Lower lobe of right lung (tissue), 2 donors: Measurements from ENCODE around the gene MRPL34. TPM values are rescaled to one million over a fixed set of nuclear protein-coding genes. Genes with fewer than 3 reads are reported as not detected.
A peak's percentile ranks its signal among the peaks of the same experiment; 100 is the strongest.

Source experiments
- ATAC-seq, 2 donors: fragments of 200-7000 bp; cut with Tn5 transposase; one replicate each; pipeline ENCODE4 v1.9.1; 2020 to 2022; ENCODE audit warnings: mild to moderate bottlenecking in 2 of 2, moderate library complexity in 2 of 2
- DNase-seq: peaks from one replicate; pipeline ENCODE4 v3.0.0-alpha.2; 2020
- H3K27ac ChIP-seq: fragments of 200-600 bp; one replicate; pipeline ENCODE4 v1.8.0; 2022
- H3K27me3 ChIP-seq: fragments of 200-600 bp; one replicate; pipeline ENCODE4 v1.8.0; 2022; ENCODE audit warnings: low read depth
- H3K36me3 ChIP-seq: fragments of 200-600 bp; one replicate; pipeline ENCODE4 v1.8.0; 2022; ENCODE audit warnings: mild to moderate bottlenecking
- H3K4me1 ChIP-seq: fragments of 200-600 bp; one replicate; pipeline ENCODE4 v1.8.0; 2022
- H3K4me3 ChIP-seq: fragments of 200-600 bp; one replicate; pipeline ENCODE4 v1.8.0; 2022; ENCODE audit warnings: mild to moderate bottlenecking
- H3K9me3 ChIP-seq: fragments of 200-600 bp; one replicate; pipeline ENCODE4 v1.8.0; 2022
- intact Hi-C: fragments of 100-400 bp; cut with DNase I; formaldehyde crosslinking; loops from one replicate; pipeline ENCODE4 v1.11.0; 2022
- total RNA-seq: library from RNA; stranded (reverse); fragmentation: NEBNext Ultra II Directional; extraction: Animal tissue kit (Norgen Biotek cat#: 25700); gene quantifications from one replicate; pipeline ENCODE4 v1.2.1, GENCODE V29; 2021
- TF ChIP-seq, protein P1 (sequence below): fragments of 200-600 bp; IDR thresholded peaks from one replicate; pipeline ENCODE4 v1.8.0; 2022; ENCODE audit warnings: antibody characterized with exemption, mild to moderate bottlenecking
- donor health status: DM: no; HTN: yes; CAD: no; lungs with severe emphysema.

The MRPL34 gene
- total RNA-seq, 1 donor from 2014 or later, result 68.3 TPM

DNA sequence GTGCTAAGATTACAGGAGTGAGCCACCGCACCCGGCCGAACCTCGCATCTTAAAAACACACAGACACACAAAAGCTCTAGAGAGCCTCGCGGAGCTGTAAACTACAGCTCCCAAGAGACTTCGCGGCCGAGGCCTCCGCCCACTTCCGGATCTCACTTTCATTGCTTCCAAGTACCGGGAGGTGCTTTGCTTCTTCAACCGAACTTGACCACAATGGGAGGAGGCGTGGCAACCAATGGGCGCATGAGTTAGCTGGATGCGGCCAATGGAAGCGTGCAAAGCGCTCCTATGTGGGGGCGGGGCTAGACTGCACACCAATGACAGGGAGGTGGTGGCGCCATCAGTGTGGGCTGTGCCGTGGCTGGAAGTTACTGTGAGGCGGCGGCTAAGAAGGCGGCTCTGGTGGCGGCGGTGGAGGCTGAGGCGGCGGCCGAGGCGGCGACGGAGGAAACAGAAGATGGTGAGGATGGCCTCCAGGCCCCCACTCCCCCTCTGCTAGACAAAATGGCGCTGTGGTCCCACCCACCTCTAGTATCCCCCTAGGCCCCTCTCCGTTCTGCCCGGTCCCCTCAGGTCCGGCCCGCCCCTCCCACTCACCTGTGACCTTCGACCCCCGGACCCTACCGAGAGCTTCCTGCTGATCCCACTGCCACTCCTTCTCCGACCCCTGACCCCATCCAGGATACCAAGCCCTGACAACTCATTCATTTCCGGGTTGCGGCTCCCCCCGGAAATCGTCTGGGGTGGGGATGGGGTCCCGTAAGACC lies 3.7 kb downstream of the MRPL34 start, which contains the start of gene DDA1:
DDA1 (plus strand) TSS at position 366 of the 767 bp plus-strand sequence; CDS start at position 458, 92 bp downstream.
- Histone ChIP-seq H3K27me3 (no peaks in the 10 kb centered on the region), H3K36me3 (peaks cover 10% of the 10 kb centered on the region), H3K4me1 (peaks cover 48% of the 10 kb centered on the region), H3K9me3 (no peaks in the 10 kb centered on the region), H3K4me3 (peak within 1 kb of the TSS; percentile 80), H3K27ac (peak within 1 kb of the TSS; percentile 80)
- DNase-seq (peak; percentile 100), ATAC-seq (peak; percentile 90 to 91)
- TF ChIP-seq, protein P1, sequence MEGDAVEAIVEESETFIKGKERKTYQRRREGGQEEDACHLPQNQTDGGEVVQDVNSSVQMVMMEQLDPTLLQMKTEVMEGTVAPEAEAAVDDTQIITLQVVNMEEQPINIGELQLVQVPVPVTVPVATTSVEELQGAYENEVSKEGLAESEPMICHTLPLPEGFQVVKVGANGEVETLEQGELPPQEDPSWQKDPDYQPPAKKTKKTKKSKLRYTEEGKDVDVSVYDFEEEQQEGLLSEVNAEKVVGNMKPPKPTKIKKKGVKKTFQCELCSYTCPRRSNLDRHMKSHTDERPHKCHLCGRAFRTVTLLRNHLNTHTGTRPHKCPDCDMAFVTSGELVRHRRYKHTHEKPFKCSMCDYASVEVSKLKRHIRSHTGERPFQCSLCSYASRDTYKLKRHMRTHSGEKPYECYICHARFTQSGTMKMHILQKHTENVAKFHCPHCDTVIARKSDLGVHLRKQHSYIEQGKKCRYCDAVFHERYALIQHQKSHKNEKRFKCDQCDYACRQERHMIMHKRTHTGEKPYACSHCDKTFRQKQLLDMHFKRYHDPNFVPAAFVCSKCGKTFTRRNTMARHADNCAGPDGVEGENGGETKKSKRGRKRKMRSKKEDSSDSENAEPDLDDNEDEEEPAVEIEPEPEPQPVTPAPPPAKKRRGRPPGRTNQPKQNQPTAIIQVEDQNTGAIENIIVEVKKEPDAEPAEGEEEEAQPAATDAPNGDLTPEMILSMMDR, result no peak
- intact Hi-C loops, result no loop called here

DNA sequence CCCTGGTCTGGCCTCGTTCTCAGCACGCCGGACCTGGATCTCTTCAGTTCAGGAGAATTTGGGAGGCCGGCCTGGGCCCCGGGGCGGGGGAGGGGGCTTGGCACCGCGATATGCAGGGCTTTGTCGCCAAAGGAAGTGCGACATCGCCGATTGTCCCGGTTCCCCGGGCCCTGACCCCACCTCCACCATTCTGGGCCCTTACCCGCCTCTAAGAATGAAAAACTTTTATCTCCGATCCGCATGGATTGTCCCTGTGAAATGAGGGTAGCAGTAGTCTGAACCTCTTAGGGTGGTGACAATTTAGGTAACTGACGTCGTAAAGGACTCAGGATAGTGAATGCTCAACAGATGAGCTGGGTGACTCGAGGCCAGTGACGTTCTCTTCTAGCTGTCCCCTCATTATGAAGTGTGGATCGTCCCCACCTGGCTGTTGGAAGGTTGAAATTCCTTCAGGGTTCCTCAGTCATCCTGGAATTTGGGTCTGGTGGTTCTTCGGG lies 4.3 kb downstream of the MRPL34 start:
- intact Hi-C loops, result no loop called here
- Histone ChIP-seq H3K9me3 (no peaks in the 10 kb centered on the region), H3K36me3 (peaks cover 15% of the 10 kb centered on the region), H3K4me3 (peak overlapping the region; percentile 80), H3K27ac (peak overlapping the region; percentile 80), H3K27me3 (no peaks in the 10 kb centered on the region), H3K4me1 (peaks cover 42% of the 10 kb centered on the region)
- DNase-seq, result no peak
- TF ChIP-seq, protein P1, result no peak
- ATAC-seq, result no peak

DNA sequence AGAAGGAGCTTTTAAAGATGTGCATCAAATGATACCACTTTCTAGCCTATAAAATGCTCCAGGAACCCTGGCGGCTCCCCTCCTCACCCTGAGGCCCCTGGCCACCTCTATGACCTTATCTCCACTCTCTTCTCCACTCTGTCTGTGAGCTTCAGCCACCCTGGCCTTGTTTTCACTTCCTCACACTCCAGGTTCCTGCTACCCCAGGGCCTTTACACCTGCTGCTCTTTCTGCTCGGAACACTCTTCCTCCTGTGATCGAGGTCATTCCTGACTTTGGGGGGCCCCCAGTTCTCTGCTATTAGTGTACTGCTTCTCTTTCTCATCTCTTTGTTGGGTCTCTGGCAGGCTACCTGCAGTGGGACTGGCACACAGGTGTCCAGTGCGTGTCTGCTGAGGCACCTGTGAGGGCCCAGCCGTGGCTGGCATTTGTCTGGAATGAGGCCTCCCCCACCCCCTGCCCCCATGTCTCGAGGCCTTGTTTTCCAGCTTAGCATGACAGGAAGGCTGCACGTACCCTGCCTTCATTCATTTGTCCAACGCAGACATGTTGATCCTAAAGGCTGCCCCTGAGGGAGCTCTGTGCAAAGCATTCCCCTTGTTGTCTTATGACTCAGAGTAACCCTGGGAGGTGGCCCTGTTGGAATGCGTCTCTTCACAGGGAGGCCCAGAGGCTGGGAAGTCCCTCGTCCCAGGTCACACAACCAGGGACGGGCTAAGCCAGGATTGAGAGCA lies 6.0 kb downstream of the MRPL34 start:
- Histone ChIP-seq H3K9me3 (no peaks in the 10 kb centered on the region), H3K4me1 (peaks cover 32% of the 10 kb centered on the region), H3K4me3 (no peak overlapping the region), H3K27me3 (no peaks in the 10 kb centered on the region), H3K27ac (no peak overlapping the region), H3K36me3 (peaks cover 30% of the 10 kb centered on the region)
- TF ChIP-seq, protein P1, result no peak
- ATAC-seq, result peak; percentile 12 to 19
- intact Hi-C loops, result no loop called here
- no peak for DNase-seq

DNA sequence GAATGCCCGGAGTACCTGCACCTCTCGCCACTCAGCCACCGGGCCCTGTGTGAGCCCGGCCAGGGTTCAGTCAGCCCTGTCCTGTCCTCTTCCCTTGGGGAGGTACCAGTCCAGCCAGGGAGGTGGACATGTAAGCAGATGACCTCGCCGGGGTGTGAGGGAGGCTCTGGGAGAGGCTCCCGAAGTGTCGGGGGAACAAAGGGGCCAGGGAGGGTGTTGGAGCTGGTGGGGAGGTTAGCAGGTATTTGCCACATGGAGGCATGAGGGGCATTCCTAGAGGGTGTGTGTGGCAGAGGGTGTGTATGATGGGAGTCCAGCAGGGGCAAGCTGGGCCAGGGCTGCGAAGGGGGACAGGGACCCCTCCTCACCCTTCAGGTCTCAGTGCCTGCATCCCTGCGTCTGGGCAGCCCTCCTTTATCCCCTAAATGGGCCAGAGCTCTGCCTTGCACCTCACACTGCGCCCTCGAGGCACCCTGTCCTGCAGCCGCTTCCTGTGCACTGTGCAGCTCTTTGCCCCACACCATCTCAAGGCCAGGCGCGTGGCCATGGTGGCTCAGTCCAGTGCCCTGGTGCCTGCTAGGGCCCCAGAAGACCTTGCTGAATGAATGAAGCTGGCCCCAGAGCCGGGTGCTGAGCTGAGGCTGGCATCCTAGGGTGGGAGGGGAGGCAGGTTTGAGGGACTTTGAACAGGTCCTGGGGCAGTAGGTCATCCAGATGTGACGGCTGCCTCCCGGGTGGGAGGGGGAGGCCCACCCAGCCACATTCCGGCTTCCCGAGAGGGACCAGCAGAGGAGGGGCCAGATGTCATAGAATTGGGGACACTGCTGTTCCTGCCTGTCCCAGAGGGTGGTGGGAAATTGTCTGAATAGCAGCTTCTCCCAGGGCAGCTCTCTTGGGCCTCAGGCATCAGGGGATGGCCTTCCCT lies 6.8 kb downstream of the MRPL34 start:
- Histone ChIP-seq H3K4me3 (no peak overlapping the region), H3K9me3 (no peaks in the 10 kb centered on the region), H3K4me1 (peaks cover 26% of the 10 kb centered on the region), H3K27me3 (no peaks in the 10 kb centered on the region), H3K27ac (no peak overlapping the region), H3K36me3 (peaks cover 34% of the 10 kb centered on the region)
- DNase-seq, result no peak
- ATAC-seq, result no peak
- intact Hi-C loops, result no loop called here
- TF ChIP-seq, protein P1, result no peak
